HEK293T (cell line): ENCODE measurements around the gene RPP14.
"Not testable (repeated sequence)": the region's sequence is repeated elsewhere in the genome, so short reads cannot be mapped to it uniquely, and the experiment has no call there.

Experiments
- CTCF ChIA-PET: fragments of 350-600 bp; formaldehyde crosslinking; extraction: SDS; loops from one replicate; lab custom pipeline; 2021; ENCODE audit warnings: antibody characterized with exemption, inconsistent platforms; lab: Yijun Ruan, JAX
- POLR2A ChIA-PET: fragments of 350-600 bp; formaldehyde crosslinking; extraction: SDS; loops from one replicate; lab custom pipeline; 2020; ENCODE audit warnings: antibody characterized with exemption, inconsistent platforms; lab: Yijun Ruan, JAX
- DNase-seq: peaks from one replicate; pipeline ENCODE4 v3.0.0; 2012; ENCODE audit warnings: mixed read lengths; ENCODE audit errors: extremely low spot score
- ARNT ChIP-seq: fragments of 450-650 bp; IDR thresholded peaks from 2 replicates; pipeline ENCODE4 v1.6.1; 2017; ENCODE audit warnings: mild to moderate bottlenecking
- BHLHE40 ChIP-seq: fragments of 450-650 bp; IDR thresholded peaks from 2 replicates; pipeline ENCODE4 v1.6.1; 2016; ENCODE audit warnings: mild to moderate bottlenecking, moderate library complexity, borderline replicate concordance
- CTBP1 ChIP-seq: fragments of 450-650 bp; IDR thresholded peaks from 2 replicates; pipeline ENCODE4 v1.6.1; 2016; ENCODE audit warnings: borderline replicate concordance
- ELF4 ChIP-seq: fragments of 450-650 bp; IDR thresholded peaks from 2 replicates; pipeline ENCODE4 v1.6.1; 2017; ENCODE audit warnings: antibody characterized with exemption
- FOXA1 ChIP-seq: fragments of 450-650 bp; IDR thresholded peaks from 2 replicates; pipeline ENCODE4 v1.6.1; 2016; ENCODE audit warnings: mild to moderate bottlenecking
- FOXK2 ChIP-seq: fragments of 450-650 bp; IDR thresholded peaks from 2 replicates; pipeline ENCODE4 v1.6.1; 2016; ENCODE audit warnings: mild to moderate bottlenecking
- FOXM1 ChIP-seq: fragments of 450-650 bp; IDR thresholded peaks from 2 replicates; pipeline ENCODE4 v1.6.1; 2017; ENCODE audit warnings: mild to moderate bottlenecking, borderline replicate concordance
- L3MBTL2 ChIP-seq: fragments of 450-650 bp; conservative IDR thresholded peaks from 2 replicates; pipeline ENCODE4 v1.6.1; 2016; ENCODE audit warnings: mild to moderate bottlenecking
- LEF1 ChIP-seq: fragments of 450-650 bp; IDR thresholded peaks from 2 replicates; pipeline ENCODE4 v1.6.1; 2017; ENCODE audit warnings: mild to moderate bottlenecking, borderline replicate concordance
- NFRKB ChIP-seq: fragments of 450-650 bp; IDR thresholded peaks from 2 replicates; pipeline ENCODE4 v1.6.1; 2016; ENCODE audit warnings: mild to moderate bottlenecking, moderate library complexity
- PKNOX1 ChIP-seq: fragments of 450-650 bp; IDR thresholded peaks from 2 replicates; pipeline ENCODE4 v1.6.1; 2016
- SP1 ChIP-seq: fragments of 450-650 bp; IDR thresholded peaks from 2 replicates; pipeline ENCODE4 v1.6.1; 2017
- SUZ12 ChIP-seq: fragments of 450-650 bp; IDR thresholded peaks from 2 replicates; pipeline ENCODE4 v1.6.1; 2016; ENCODE audit warnings: mild to moderate bottlenecking
- TARDBP ChIP-seq: fragments of 450-650 bp; IDR thresholded peaks from 2 replicates; pipeline ENCODE4 v1.6.1; 2016

The RPP14 gene

DNA sequence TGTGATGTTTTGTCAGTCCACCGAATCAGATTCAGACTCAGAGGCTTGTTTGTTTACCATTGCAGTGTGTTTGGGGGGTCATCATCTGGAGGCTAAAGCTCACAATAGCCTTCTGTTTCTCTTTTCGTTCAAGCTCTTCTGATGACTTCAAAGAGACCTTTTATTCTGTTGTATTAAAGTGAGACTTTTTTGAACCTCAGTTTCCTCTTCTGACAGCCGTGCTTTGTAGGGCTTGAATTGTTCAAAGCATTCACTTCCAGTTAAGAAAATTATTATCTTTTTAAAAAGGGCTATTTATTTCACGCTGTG is 27.9 kb downstream of the RPP14 start:
- POLR2A ChIA-PET = interaction anchor here (1.0 to 1.5 kb wide), 2 partner anchors 9 to 156 kb away, joined by 3 to 4 read pairs; no protein-coding TSS in a partner anchor
- no peak for DNase-seq
- TF ChIP-seq SUZ12 (no peak), ELF4 (no peak)
- CTCF ChIA-PET = interaction anchor here (1.0 kb wide), 2 partner anchors 34 to 159 kb away, joined by 3 read pairs; no protein-coding TSS in a partner anchor

DNA sequence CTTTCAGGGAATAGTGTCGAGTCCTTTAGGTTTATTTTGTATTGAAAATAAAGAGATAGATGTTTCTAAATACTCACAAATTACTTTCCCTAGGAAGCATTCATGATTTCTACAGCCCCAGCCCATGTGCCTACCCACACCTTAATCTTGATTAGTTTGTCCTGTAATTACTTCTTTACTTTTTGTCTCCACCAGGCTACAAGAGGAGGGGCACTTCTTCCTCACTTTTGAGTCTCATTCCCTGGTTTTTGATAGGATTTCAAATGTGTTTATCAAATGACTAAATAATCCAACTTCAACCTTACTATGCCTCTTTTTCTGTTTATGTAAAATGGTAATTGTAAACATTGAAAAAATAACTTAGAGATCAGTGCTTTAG is 28.4 kb downstream of the RPP14 start:
- CTCF ChIA-PET = no interaction called here
- no peak for TF ChIP-seq SP1
- no peak for TF ChIP-seq FOXM1
- TF ChIP-seq CTBP1 = no peak
- no peak; the same call in 1 of the 2 replicates for TF ChIP-seq FOXK2
- TF ChIP-seq FOXA1 = no peak
- TF ChIP-seq BHLHE40 = no peak
- TF ChIP-seq SUZ12 = no peak
- no peak for TF ChIP-seq PKNOX1
- no peak for TF ChIP-seq NFRKB
- POLR2A ChIA-PET = interaction anchor here (1.5 to 1.7 kb wide), 3 partner anchors 10 to 28 kb away, joined by 4 to 5 read pairs (median 4); partner anchors contain the start of genes HTD2 and RPP14
- DNase-seq = no peak

DNA sequence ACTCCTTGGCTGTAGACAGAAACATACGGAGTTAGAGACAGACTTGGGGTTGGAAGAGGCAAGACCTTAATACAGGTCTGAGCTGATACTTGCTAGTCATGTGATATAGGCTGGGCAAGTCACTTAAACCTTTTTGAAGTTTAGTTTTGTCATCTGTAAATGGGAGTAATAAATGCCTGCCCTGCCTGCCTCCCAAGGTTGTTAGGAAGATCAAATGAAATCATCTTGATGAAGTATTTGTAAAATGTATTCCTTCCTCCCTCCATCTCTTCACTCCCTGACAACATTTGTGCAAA is 29.6 kb downstream of the RPP14 start:
- CTCF ChIA-PET = no interaction called here
- POLR2A ChIA-PET = interaction anchor here (1.5 to 1.7 kb wide), 2 partner anchors 18 to 29 kb away, joined by 4 to 5 read pairs; partner anchors contain the start of genes HTD2 and RPP14
- TF ChIP-seq PKNOX1 (no peak), BHLHE40 (no peak), L3MBTL2 (no peak), FOXA1 (no peak), ELF4 (no peak), CTBP1 (no peak), SP1 (no peak), TARDBP (no peak), ARNT (no peak), FOXK2 (no peak), SUZ12 (no peak), FOXM1 (no peak)
- DNase-seq = no peak

GRCh38 chr3:58336135-58336882 is 30.3 kb downstream of the RPP14 start:
- DNase-seq = no peak
- TF ChIP-seq FOXK2 = no peak
- TF ChIP-seq ELF4 = no peak
- no peak for TF ChIP-seq ARNT
- no peak for TF ChIP-seq SUZ12
- TF ChIP-seq CTBP1 = no peak
- TF ChIP-seq BHLHE40 = no peak
- no peak for TF ChIP-seq LEF1
- TF ChIP-seq L3MBTL2 = no peak
- no peak for TF ChIP-seq TARDBP
- no peak for TF ChIP-seq FOXA1
- TF ChIP-seq FOXM1 = no peak
- TF ChIP-seq SP1 = no peak
- ChIA-PET CTCF (interaction anchor here (0.7 kb wide), 1 partner anchor 80 kb away, joined by 3 read pairs; no protein-coding TSS in a partner anchor), POLR2A (no interaction called here)

DNA sequence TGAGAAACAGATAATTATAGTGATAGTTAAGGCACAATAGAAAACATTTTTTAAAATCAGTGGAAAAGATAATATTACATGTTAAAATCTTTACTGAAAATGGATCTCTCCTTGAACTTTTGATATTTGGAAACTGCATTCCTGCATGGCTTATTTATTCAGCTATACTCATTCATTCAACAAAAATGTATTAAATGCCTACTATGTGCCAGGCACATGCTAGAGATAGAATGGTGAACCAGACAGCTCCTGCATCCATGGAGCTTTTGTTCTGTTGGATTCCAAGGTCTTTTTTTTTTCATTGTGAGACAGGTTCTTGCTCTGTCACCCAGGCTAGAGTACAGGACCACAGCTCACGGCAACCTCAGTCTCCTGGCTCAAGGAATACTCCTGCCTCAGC is 31.1 kb downstream of the RPP14 start:
- no peak for DNase-seq
- CTCF ChIA-PET = no interaction called here

GRCh38 chr3:58339146-58339545 is 33.1 kb downstream of the RPP14 start:
- CTCF ChIA-PET = interaction anchor here (1.2 kb wide), 1 partner anchor 161 kb away, joined by 3 read pairs; no protein-coding TSS in a partner anchor
- POLR2A ChIA-PET = not testable (repeated sequence)

More for the DNA sequence above, 31.1 kb downstream of the RPP14 start:
- POLR2A ChIA-PET = no interaction called here
- TF ChIP-seq SP1 (no peak), L3MBTL2 (no peak)

GRCh38 chr3:58340594-58341244 is 34.7 kb downstream of the RPP14 start:
- ChIA-PET CTCF (interaction anchor here (1.5 kb wide), 1 partner anchor 10 kb away, joined by 6 read pairs; no protein-coding TSS in a partner anchor), POLR2A (no interaction called here)
- DNase-seq = no peak
- TF ChIP-seq PKNOX1 (no peak), FOXM1 (no peak), LEF1 (no peak), ARNT (no peak), FOXK2 (no peak), SUZ12 (no peak), ELF4 (no peak), FOXA1 (no peak), CTBP1 (no peak)

More at GRCh38 chr3:58339146-58339545, 33.1 kb downstream of the RPP14 start:
- DNase-seq = not testable (repeated sequence)
